H1 (cell line): Measurements from ENCODE around the gene RBMS1. TPM values are rescaled to one million over a fixed set of nuclear protein-coding genes. Genes with fewer than 3 reads are reported as not detected.

Experiments
- CBX8 ChIP-seq: fragments of 300-800, 300-1000 bp; sonication (generic); IDR thresholded peaks from 2 replicates; pipeline ENCODE4 v1.7.1; 2016; ENCODE audit warnings: low read depth, low read length, borderline replicate concordance
- RNF2 ChIP-seq: fragments of 200-900, 300-1000 bp; sonication (generic); IDR thresholded peaks from 2 replicates; pipeline ENCODE4 v1.7.1; 2016; ENCODE audit warnings: borderline replicate concordance, low read depth, mild to moderate bottlenecking, antibody characterized with exemption, low read length; ENCODE audit not compliant: poor library complexity, severe bottlenecking; ENCODE audit errors: missing control alignments
- SP1 ChIP-seq: IDR thresholded peaks from 2 replicates; pipeline ENCODE4 v1.6.1; 2011; ENCODE audit warnings: low read depth, low read length
- polyA plus RNA-seq, 7 experiments: library from polyadenylated mRNA; depleted of rRNA in 3 of 7; stranded (reverse) in 5 of 7; unstranded in 2 of 7; fragments of >200 nt in 5 of 7; fragments of 200-250 nt in 2 of 7; gene quantifications; 1 replicate in 5 of 7; 2 replicates in 1 of 7; 4 replicates in 1 of 7; pipeline versions ENCODE4 v1.2.1 to v1.2.3, GENCODE V29; 2011 to 2013; ENCODE audit warnings: missing spikeins in 2 of 7, mixed read lengths in 2 of 7
- total RNA-seq: library from RNA; stranded (reverse); fragmentation: NEBNext Ultra II Directional; extraction: Animal tissue kit (Norgen Biotek cat#: 25700); gene quantifications from 2 replicates; pipeline ENCODE4 v1.2.1, GENCODE V29; 2021

The RBMS1 gene
- total and polyA plus RNA-seq, 2 of the 8 experiments (the other 6 are each of a cell fraction or from before 2014, with no cell fraction given): 53.7 to 60.0 TPM

DNA sequence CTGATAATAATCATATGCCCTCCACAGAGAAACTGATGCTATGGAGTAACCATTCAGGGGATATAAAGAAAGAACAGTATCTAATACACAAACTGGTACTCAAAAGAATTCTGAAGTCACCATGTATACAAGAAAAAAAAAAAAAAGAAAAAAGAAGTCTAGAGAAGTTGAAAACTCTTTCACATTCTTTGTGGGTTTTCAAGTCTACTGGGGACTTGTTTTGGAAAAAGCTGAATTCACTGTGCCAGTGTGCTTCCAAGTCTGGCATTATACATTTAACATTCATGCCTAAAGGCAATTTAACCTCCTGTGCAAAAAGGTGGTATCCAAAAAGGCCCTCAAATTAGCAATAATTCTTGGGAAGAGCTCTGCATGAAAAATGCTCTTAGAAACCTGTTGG, 198.7 kb downstream of the RBMS1 start (continued):
- TF ChIP-seq CBX8: no peak
- no peak for TF ChIP-seq SP1
- no peak for TF ChIP-seq RNF2
